Measurements from ENCODE around the gene ROGDI.

The ROGDI gene

GRCh38 chr16:4801962-4802658 lies at the start of gene ROGDI (continued):
- TF ChIP-seq ZNF645 (tag by site-specific recombination; IDR thresholded peaks at IDR 0.05), result no peak
- no peak for TF ChIP-seq ZBTB1 (tag by site-specific recombination; IDR thresholded peaks at IDR 0.05)
- TF ChIP-seq ZNF548 (tag by site-specific recombination; IDR thresholded peaks at IDR 0.05), result no peak
- TF ChIP-seq PBX3 (CRISPR knock-in tag; IDR thresholded peaks at IDR 0.05), result no peak
- no peak; the same call in 1 of the 2 replicates for TF ChIP-seq PATZ1 (tag by site-specific recombination; IDR thresholded peaks at IDR 0.05)
- TF ChIP-seq ZNF701 (tag by site-specific recombination; IDR thresholded peaks at IDR 0.05), result 0 out of 2 replicates have a peak, but pooled peaks have one; percentile 18
- TF ChIP-seq ZNF138 (tag by site-specific recombination; IDR thresholded peaks at IDR 0.05; ENCODE audit: borderline replicate concordance), result no peak
- TF ChIP-seq ZBTB26 (tag by site-specific recombination; optimal IDR thresholded peaks at IDR 0.05), result peak; percentile 59
- no peak for TF ChIP-seq ZNF266 (tag by site-specific recombination; IDR thresholded peaks at IDR 0.05; ENCODE audit: low read depth)
- no peak for TF ChIP-seq ZNF529 (tag by site-specific recombination; IDR thresholded peaks at IDR 0.05; ENCODE audit: insufficient replicate concordance)
- 0 out of 2 replicates have a peak, but pooled peaks have one; percentile 12 for TF ChIP-seq INSM2 (tag by site-specific recombination; IDR thresholded peaks at IDR 0.05)
- no peak for TF ChIP-seq IKZF3 (tag by site-specific recombination; IDR thresholded peaks at IDR 0.05)
- TF ChIP-seq KLF10 (tag by site-specific recombination; IDR thresholded peaks at IDR 0.05), result no peak
- TF ChIP-seq ZNF571 (tag by site-specific recombination; IDR thresholded peaks at IDR 0.05), result no peak
- no peak for TF ChIP-seq ZNF274 (IDR thresholded peaks at IDR 0.05; ENCODE audit: low read length)
- TF ChIP-seq ZNF274 (tag by site-specific recombination; IDR thresholded peaks at IDR 0.05; ENCODE audit: borderline replicate concordance), result no peak
- no peak for TF ChIP-seq ZSCAN23 (tag by site-specific recombination; IDR thresholded peaks at IDR 0.05)
- no peak for TF ChIP-seq ZNF473 (tag by site-specific recombination; IDR thresholded peaks at IDR 0.05)
- peak; percentile 87 for TF ChIP-seq ZNF335 (tag by site-specific recombination; conservative IDR thresholded peaks at IDR 0.05)
- TF ChIP-seq SCRT1 (tag by site-specific recombination; IDR thresholded peaks at IDR 0.05; ENCODE audit: borderline replicate concordance), result no peak
- TF ChIP-seq ZNF311 (tag by site-specific recombination; IDR thresholded peaks at IDR 0.05; ENCODE audit: borderline replicate concordance), result no peak
- no peak for TF ChIP-seq ZNF792 (tag by site-specific recombination; IDR thresholded peaks at IDR 0.05)
- no peak for TF ChIP-seq ZNF704 (tag by site-specific recombination; IDR thresholded peaks at IDR 0.05)
- TF ChIP-seq REST (tag by site-specific recombination; IDR thresholded peaks at IDR 0.05), result no peak
- no peak for TF ChIP-seq ZNF146 (tag by site-specific recombination; IDR thresholded peaks at IDR 0.05)

Measured in HEK293 (cell line).